ENCODE data around the gene ZIC2. TPM values are rescaled to one million over a fixed set of nuclear protein-coding genes. Genes with fewer than 3 reads are reported as not detected.
A peak's percentile ranks its signal among the peaks of the same experiment; 100 is the strongest.

ZIC2 gene
- total RNA-seq, 1 donor from 2014 or later, result not detected

DNA sequence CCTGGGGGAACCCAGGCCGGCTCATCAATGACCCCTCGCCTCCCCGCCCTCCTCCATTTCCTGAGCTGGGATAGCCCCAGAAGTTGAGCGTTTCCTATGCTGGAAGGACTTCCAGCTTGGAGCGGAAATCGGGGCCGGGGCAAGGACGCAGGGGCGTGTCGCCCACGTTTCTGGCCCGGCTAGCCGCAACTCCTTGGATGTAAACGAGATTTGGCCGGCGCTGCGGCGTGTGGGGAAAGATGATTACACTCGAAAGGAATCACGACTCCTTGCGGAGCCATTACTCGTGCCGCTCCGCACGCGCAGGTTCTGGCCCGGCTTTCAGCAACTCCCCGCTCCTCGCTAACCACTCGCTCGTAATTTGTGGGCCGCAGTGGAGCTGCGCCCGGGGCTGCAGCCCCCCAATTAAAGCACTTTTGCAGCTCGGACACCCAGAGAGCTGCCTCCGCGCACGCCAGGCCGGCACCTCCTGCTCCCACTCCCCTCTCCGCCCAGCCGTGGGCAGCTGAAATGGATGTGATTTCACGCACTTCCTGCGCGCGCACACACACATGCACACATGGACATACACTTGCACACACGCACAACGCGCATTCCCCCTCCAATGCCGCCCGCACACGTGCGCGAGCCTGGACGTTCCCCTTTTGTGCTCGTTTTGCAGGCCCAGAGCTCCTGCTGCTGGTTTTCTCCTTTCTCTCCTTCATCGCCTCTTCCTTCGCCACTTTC lies 25.7 kb upstream of the ZIC2 start:
- H3K9me3 Mint-ChIP-seq (ENCODE audit: low read depth), result no peaks in the 10 kb centered on the region
- H3K4me3 Mint-ChIP-seq (ENCODE audit: low read depth), result peak overlapping the region; percentile 70
- H3K27me3 Mint-ChIP-seq, result peaks cover 91% of the 10 kb centered on the region
- no peaks in the 10 kb centered on the region for H3K36me3 Mint-ChIP-seq (ENCODE audit: insufficient read depth)
- DNase-seq (ENCODE audit: low spot score, unreplicated experiment), result no peak
- peak overlapping the region; percentile 88 for H3K27ac Mint-ChIP-seq
- peaks cover 23% of the 10 kb centered on the region for H3K4me1 Mint-ChIP-seq (ENCODE audit: low read depth)
- TF ChIP-seq, protein P1, sequence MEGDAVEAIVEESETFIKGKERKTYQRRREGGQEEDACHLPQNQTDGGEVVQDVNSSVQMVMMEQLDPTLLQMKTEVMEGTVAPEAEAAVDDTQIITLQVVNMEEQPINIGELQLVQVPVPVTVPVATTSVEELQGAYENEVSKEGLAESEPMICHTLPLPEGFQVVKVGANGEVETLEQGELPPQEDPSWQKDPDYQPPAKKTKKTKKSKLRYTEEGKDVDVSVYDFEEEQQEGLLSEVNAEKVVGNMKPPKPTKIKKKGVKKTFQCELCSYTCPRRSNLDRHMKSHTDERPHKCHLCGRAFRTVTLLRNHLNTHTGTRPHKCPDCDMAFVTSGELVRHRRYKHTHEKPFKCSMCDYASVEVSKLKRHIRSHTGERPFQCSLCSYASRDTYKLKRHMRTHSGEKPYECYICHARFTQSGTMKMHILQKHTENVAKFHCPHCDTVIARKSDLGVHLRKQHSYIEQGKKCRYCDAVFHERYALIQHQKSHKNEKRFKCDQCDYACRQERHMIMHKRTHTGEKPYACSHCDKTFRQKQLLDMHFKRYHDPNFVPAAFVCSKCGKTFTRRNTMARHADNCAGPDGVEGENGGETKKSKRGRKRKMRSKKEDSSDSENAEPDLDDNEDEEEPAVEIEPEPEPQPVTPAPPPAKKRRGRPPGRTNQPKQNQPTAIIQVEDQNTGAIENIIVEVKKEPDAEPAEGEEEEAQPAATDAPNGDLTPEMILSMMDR (IDR thresholded peaks at IDR 0.05; ENCODE audit: unreplicated experiment), result no peak

GRCh38 chr13:99956473-99957349 lies 24.9 kb upstream of the ZIC2 start:
- H3K36me3 Mint-ChIP-seq (ENCODE audit: insufficient read depth), result no peaks in the 10 kb centered on the region
- no peak for DNase-seq (ENCODE audit: low spot score, unreplicated experiment)
- peak overlapping the region; percentile 70 for H3K4me3 Mint-ChIP-seq (ENCODE audit: low read depth)
- H3K4me1 Mint-ChIP-seq (ENCODE audit: low read depth), result peaks cover 24% of the 10 kb centered on the region
- H3K27me3 Mint-ChIP-seq, result peaks cover 92% of the 10 kb centered on the region
- peak overlapping the region; percentile 88 for H3K27ac Mint-ChIP-seq
- no peaks in the 10 kb centered on the region for H3K9me3 Mint-ChIP-seq (ENCODE audit: low read depth)
- TF ChIP-seq, protein P1 (IDR thresholded peaks at IDR 0.05; ENCODE audit: unreplicated experiment), result no peak

DNA sequence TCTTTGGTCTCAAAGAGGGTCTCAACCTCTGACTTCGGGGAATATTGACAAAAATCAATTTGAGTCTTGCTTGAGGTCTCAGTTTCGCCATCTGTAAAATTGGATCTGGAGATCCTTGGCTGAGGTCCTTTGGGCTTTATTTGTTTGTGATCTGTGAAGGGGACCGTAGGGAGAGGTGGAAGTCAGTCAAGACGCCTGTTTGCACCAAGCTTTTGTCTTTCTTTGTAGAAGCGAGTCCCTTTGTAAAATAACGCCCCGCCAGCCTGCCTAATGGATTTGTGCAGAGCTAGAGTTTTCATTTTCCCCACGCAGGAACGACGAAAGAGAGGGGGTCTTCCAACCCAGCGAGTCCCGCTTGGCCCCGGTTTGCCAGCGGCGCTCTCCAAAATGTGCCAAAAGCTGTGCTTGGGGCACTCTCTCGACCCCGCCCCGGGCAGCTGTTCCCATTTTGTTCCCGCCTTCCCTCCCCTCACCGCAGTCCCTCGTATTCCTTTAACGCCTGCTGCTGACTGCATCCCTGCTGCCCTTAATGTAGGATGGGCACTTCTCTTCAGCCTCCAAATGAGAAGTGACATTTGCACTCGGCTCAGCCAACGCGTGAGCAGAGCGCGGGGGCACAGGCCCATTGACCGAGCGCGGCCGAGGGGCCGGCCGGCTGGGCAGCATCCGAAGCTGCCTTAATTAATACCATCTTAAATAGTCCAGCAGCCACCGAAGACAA lies 23.0 kb upstream of the ZIC2 start:
- no peak for DNase-seq (ENCODE audit: low spot score, unreplicated experiment)
- H3K36me3 Mint-ChIP-seq (ENCODE audit: insufficient read depth), result no peaks in the 10 kb centered on the region
- TF ChIP-seq, protein P1 (IDR thresholded peaks at IDR 0.05; ENCODE audit: unreplicated experiment), result no peak
- H3K27ac Mint-ChIP-seq, result peak overlapping the region; percentile 4
- H3K27me3 Mint-ChIP-seq, result peaks cover 89% of the 10 kb centered on the region
- no peaks in the 10 kb centered on the region for H3K9me3 Mint-ChIP-seq (ENCODE audit: low read depth)
- no peak overlapping the region for H3K4me3 Mint-ChIP-seq (ENCODE audit: low read depth)
- H3K4me1 Mint-ChIP-seq (ENCODE audit: low read depth), result peaks cover 22% of the 10 kb centered on the region

DNA sequence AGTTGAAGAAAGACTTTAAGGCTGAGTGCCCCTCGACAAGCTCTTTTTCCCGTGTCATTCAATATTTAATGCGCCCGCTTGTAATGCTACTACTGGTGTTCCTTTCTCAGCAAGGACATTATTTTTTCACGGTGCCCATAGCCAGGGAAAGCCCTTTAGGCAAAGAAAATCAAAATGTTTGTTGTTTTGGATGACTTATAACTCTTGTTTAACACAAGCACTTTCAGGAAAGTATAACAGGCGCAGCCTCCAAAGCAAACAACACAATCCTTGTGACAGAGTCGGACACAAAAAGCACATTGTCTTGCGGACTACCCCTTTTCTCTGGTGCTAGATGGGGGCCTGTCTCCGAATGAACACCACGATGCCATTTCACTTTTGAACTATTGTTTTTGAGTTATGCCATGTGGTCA lies 22.5 kb upstream of the ZIC2 start:
- Mint-ChIP-seq H3K4me3 (ENCODE audit: low read depth) (no peak overlapping the region), H3K27ac (peak overlapping the region; percentile 57)

More for the DNA sequence above, 22.5 kb upstream of the ZIC2 start:
- TF ChIP-seq, protein P1 (IDR thresholded peaks at IDR 0.05; ENCODE audit: unreplicated experiment), result no peak
- Mint-ChIP-seq H3K27me3 (peaks cover 89% of the 10 kb centered on the region), H3K36me3 (ENCODE audit: insufficient read depth) (no peaks in the 10 kb centered on the region), H3K4me1 (ENCODE audit: low read depth) (peaks cover 22% of the 10 kb centered on the region), H3K9me3 (ENCODE audit: low read depth) (no peaks in the 10 kb centered on the region)
- DNase-seq (ENCODE audit: low spot score, unreplicated experiment), result no peak

Data from progenitor cell of endocrine pancreas (in vitro differentiated cells).